Astrocyte of the spinal cord (primary cell): Measurements from ENCODE around the gene DES.
A peak's percentile ranks its signal among the peaks of the same experiment; 100 is the strongest.

Experiments used
- DNase-seq: peaks from one replicate; pipeline ENCODE4 v3.0.0; 2011; ENCODE audit warnings: low read depth, low spot score
- H3K4me3 ChIP-seq: 2 replicates; pipeline ENCODE4 v1.5.1; 2011; ENCODE audit warnings: low read depth, mild to moderate bottlenecking, low read length, moderate library complexity
- CTCF ChIP-seq: IDR thresholded peaks from 2 replicates; pipeline ENCODE4 v1.5.1; 2012; ENCODE audit warnings: low read depth, mild to moderate bottlenecking, low read length, inconsistent platforms
- in situ Hi-C: cut with HindIII; loops from 2 replicates; pipeline ENCODE4 v1.10.0; 2017; ENCODE audit warnings: low sequenced_read_pairs

DES gene

GRCh38 chr2:219418155-219419011 lies at the start of gene DES:
Gene DES, plus strand, starts transcription at chr2:219418377. Its CDS starts 86 bp downstream, at chr2:219418463.
- no peak within 1 kb of the TSS for H3K4me3 ChIP-seq
- in situ Hi-C loops, result no loop called here
- DNase-seq, result no peak
- peak; percentile 6 for TF ChIP-seq CTCF

- in situ Hi-C loops, result no loop called here
- H3K4me3 ChIP-seq, result no peak overlapping the region
- TF ChIP-seq CTCF, result no peak
- DNase-seq, result peak; percentile 71
Observed at GRCh38 chr2:219368690-219369191, 49.4 kb upstream of the DES start.

GRCh38 chr2:219369447-219369861 lies 48.7 kb upstream of the DES start:
- in situ Hi-C loops, result no loop called here
- peak; percentile 48 for DNase-seq
- no peak overlapping the region for H3K4me3 ChIP-seq
- no peak for TF ChIP-seq CTCF

- DNase-seq, result no peak
- no peak overlapping the region for H3K4me3 ChIP-seq
- no peak for TF ChIP-seq CTCF
- in situ Hi-C loops, result no loop called here
Observed at GRCh38 chr2:219378163-219378851, 39.9 kb upstream of the DES start.

GRCh38 chr2:219380926-219381325 lies 37.3 kb upstream of the DES start:
- H3K4me3 ChIP-seq, result no peak overlapping the region
- no peak for TF ChIP-seq CTCF
- in situ Hi-C loops, result no loop called here
- DNase-seq, result no peak

- DNase-seq, result no peak
- no peak for TF ChIP-seq CTCF
- in situ Hi-C loops, result no loop called here
- no peak overlapping the region for H3K4me3 ChIP-seq
Observed at GRCh38 chr2:219381448-219381847, 36.7 kb upstream of the DES start.
